ENCODE measurements around the gene CRTAC1.

CRTAC1 gene

GRCh38 chr10:98030991-98031431, 590 bp upstream of the CRTAC1 start:
- DNase-seq (ENCODE audit: low read depth, low spot score) = no peak
- no peak overlapping the region for H3K27ac ChIP-seq

- H3K27ac ChIP-seq = no peak overlapping the region
- DNase-seq (ENCODE audit: low read depth, low spot score) = no peak
Observed at GRCh38 chr10:98029149-98030092, 1.0 kb downstream of the CRTAC1 start.

GRCh38 chr10:98028168-98028770, 2.2 kb downstream of the CRTAC1 start:
- DNase-seq (ENCODE audit: low read depth, low spot score) = no peak
- no peak overlapping the region for H3K27ac ChIP-seq

GRCh38 chr10:98023024-98023423, 7.4 kb downstream of the CRTAC1 start:
- no peak overlapping the region for H3K27ac ChIP-seq
- DNase-seq (ENCODE audit: low read depth, low spot score) = no peak

GRCh38 chr10:98020784-98021183, 9.6 kb downstream of the CRTAC1 start:
- H3K27ac ChIP-seq = no peak overlapping the region
- DNase-seq (ENCODE audit: low read depth, low spot score) = no peak

- DNase-seq (ENCODE audit: low read depth, low spot score) = no peak
Observed at GRCh38 chr10:98020254-98020653, 10.2 kb downstream of the CRTAC1 start.

GRCh38 chr10:98019784-98020183, 10.6 kb downstream of the CRTAC1 start:
- no peak overlapping the region for H3K27ac ChIP-seq
- no peak for DNase-seq (ENCODE audit: low read depth, low spot score)

More at GRCh38 chr10:98020254-98020653, 10.2 kb downstream of the CRTAC1 start:
- H3K27ac ChIP-seq = no peak overlapping the region

GRCh38 chr10:98016772-98017475, 13.5 kb downstream of the CRTAC1 start:
- no peak overlapping the region for H3K27ac ChIP-seq
- no peak for DNase-seq (ENCODE audit: low read depth, low spot score)

GRCh38 chr10:98013776-98014175, 16.6 kb downstream of the CRTAC1 start:
- DNase-seq (ENCODE audit: low read depth, low spot score) = no peak

GRCh38 chr10:98013122-98013521, 17.3 kb downstream of the CRTAC1 start:
- DNase-seq (ENCODE audit: low read depth, low spot score) = no peak
- no peak overlapping the region for H3K27ac ChIP-seq

More at GRCh38 chr10:98013776-98014175, 16.6 kb downstream of the CRTAC1 start:
- H3K27ac ChIP-seq = no peak overlapping the region

GRCh38 chr10:98012644-98013043, 17.8 kb downstream of the CRTAC1 start:
- DNase-seq (ENCODE audit: low read depth, low spot score) = no peak
- no peak overlapping the region for H3K27ac ChIP-seq

- DNase-seq (ENCODE audit: low read depth, low spot score) = no peak
- no peak overlapping the region for H3K27ac ChIP-seq
Observed at GRCh38 chr10:98010939-98011685, 19.3 kb downstream of the CRTAC1 start.

- DNase-seq (ENCODE audit: low read depth, low spot score) = no peak
- no peak overlapping the region for H3K27ac ChIP-seq
Observed at GRCh38 chr10:98006266-98006665, 24.2 kb downstream of the CRTAC1 start.

GRCh38 chr10:98001736-98002135, 28.7 kb downstream of the CRTAC1 start:
- H3K27ac ChIP-seq = no peak overlapping the region
- no peak for DNase-seq (ENCODE audit: low read depth, low spot score)

- H3K27ac ChIP-seq = no peak overlapping the region
- DNase-seq (ENCODE audit: low read depth, low spot score) = no peak
Observed at GRCh38 chr10:98000346-98000745, 30.1 kb downstream of the CRTAC1 start.

- DNase-seq (ENCODE audit: low read depth, low spot score) = no peak
- no peak overlapping the region for H3K27ac ChIP-seq
Observed at GRCh38 chr10:97999923-98000248, 30.5 kb downstream of the CRTAC1 start.

GRCh38 chr10:97999066-97999922, 31.1 kb downstream of the CRTAC1 start:
- H3K27ac ChIP-seq = no peak overlapping the region
- no peak for DNase-seq (ENCODE audit: low read depth, low spot score)

GRCh38 chr10:97991871-97992270, 38.5 kb downstream of the CRTAC1 start:
- no peak overlapping the region for H3K27ac ChIP-seq
- DNase-seq (ENCODE audit: low read depth, low spot score) = no peak

GRCh38 chr10:97981816-97982215, 48.6 kb downstream of the CRTAC1 start:
- no peak overlapping the region for H3K27ac ChIP-seq
- no peak for DNase-seq (ENCODE audit: low read depth, low spot score)
